SU-DHL-6 (cell line): ENCODE data around the gene TCF7L1.

Experiments used
- CTCF ChIP-seq: fragments of 200-600 bp; sonication (generic); IDR thresholded peaks from one replicate; pipeline ENCODE4 v1.5.1; 2017; ENCODE audit warnings: antibody characterized with exemption, mild to moderate bottlenecking, low read length, moderate library complexity; ENCODE audit not compliant: insufficient read depth, poor library complexity, severe bottlenecking
- EZH2phosphoT487 ChIP-seq: fragments of 200-600 bp; sonication (generic), shearing (Covaris generic); conservative IDR thresholded peaks from 2 replicates; pipeline ENCODE4 v1.6.1; 2018; ENCODE audit warnings: mild to moderate bottlenecking, antibody characterized with exemption, low read length, moderate library complexity, mixed read lengths

DNA sequence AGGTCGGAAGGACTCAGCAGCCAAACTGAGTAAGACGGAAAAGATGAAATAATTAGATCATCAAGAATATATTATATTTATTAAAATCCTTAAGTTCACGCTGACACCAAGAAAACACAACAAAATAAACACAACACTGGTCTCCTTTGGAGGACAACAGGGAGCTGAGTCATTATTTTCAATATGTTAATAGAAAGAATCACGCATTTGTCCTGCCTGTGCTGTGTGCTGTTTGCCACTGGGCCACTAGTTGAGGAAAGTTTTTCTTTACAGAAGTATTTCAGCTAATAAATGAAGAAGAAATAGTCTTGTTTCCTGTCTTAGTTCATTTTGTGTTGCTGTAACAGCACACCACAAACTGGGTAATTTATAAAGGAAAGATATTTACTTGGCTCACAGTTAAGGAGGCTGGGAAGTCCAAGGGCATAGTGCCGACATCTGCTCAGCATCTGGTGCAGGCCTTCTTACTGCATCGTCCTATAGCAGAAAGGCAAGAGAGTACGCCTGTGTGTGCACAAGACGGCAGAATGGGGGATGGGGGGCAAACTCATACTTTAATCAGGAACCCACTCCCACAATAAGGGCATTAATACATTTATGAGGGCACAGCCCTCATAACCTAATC is 88.0 kb downstream of the TCF7L1 start:
- no peak for TF ChIP-seq CTCF
- TF ChIP-seq EZH2phosphoT487 = no peak
